ENCODE results near the gene BEND5. TPM values are rescaled to one million over a fixed set of nuclear protein-coding genes. Genes with fewer than 3 reads are reported as not detected.

The BEND5 gene
- total RNA-seq, 1 donor from 2014 or later = 10.6 TPM

DNA sequence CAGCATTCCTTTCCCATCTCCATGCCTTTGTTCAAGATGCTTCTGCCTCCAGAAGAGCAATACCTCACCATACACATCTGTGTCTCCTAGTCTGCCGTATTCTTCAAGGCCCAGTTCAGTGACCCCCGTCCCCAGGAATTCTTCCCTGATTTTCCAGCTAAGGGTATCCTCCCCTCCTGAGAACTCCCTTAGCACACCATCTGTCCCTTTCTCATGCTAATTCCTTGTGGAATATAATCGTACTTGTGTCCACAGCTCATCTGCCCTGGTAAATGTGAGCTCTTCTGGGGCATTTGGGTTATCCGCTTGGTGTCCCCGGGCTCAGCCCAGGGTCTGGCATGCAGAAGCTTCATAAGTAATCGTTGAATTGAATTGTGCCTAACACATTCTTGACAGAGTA, 40.9 kb downstream of the BEND5 start:
- H3K4me3 Mint-ChIP-seq = no peak overlapping the region
- no peak overlapping the region for H3K27ac Mint-ChIP-seq
- no peaks in the 10 kb centered on the region for H3K9me3 Mint-ChIP-seq
- H3K36me3 Mint-ChIP-seq = peaks cover 19% of the 10 kb centered on the region
- no peak for DNase-seq (ENCODE audit: extremely low spot score, unreplicated experiment)
- TF ChIP-seq, protein P1, sequence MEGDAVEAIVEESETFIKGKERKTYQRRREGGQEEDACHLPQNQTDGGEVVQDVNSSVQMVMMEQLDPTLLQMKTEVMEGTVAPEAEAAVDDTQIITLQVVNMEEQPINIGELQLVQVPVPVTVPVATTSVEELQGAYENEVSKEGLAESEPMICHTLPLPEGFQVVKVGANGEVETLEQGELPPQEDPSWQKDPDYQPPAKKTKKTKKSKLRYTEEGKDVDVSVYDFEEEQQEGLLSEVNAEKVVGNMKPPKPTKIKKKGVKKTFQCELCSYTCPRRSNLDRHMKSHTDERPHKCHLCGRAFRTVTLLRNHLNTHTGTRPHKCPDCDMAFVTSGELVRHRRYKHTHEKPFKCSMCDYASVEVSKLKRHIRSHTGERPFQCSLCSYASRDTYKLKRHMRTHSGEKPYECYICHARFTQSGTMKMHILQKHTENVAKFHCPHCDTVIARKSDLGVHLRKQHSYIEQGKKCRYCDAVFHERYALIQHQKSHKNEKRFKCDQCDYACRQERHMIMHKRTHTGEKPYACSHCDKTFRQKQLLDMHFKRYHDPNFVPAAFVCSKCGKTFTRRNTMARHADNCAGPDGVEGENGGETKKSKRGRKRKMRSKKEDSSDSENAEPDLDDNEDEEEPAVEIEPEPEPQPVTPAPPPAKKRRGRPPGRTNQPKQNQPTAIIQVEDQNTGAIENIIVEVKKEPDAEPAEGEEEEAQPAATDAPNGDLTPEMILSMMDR (conservative IDR thresholded peaks at IDR 0.05) = no peak
- H3K27me3 Mint-ChIP-seq = no peaks in the 10 kb centered on the region
- H3K4me1 Mint-ChIP-seq (ENCODE audit: unreplicated experiment) = no peaks in the 10 kb centered on the region

DNA sequence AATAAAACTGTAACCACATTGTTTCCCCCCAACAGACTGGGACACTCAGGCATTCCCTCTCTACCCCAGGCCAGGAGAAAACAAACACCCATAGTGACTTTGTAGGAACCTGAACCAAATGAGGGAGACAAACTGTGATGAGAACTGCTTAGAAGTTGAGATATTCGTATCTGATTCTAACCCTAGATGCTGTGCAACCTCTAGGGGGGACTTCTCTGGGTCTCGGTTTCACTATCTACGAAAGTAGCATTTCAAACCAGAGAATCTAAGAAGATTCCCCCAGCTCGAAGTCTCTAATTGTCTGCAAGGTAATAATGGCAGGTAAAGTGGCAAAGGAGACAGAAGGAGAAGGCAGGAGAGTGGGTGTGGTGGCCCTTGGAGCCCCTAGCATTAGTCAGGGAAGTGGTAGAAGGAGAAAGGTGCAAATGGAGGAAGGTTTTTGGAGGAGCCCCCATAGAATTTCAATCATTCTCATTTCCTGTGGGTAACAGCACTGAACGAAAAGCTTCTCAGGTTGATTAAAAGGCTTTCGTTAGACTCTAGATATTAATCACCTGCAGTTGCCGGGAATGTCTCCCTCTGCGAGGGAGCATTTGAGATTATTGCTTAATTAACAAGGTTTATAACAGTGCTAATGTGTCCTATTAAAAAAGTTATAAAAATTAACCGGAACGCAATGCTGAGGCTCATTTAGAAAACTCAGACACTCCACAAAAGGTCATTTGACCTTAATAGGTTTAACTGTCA, 46.4 kb downstream of the BEND5 start:
- Mint-ChIP-seq H3K27ac (no peak overlapping the region), H3K36me3 (peaks cover 15% of the 10 kb centered on the region), H3K27me3 (no peaks in the 10 kb centered on the region)

DNA sequence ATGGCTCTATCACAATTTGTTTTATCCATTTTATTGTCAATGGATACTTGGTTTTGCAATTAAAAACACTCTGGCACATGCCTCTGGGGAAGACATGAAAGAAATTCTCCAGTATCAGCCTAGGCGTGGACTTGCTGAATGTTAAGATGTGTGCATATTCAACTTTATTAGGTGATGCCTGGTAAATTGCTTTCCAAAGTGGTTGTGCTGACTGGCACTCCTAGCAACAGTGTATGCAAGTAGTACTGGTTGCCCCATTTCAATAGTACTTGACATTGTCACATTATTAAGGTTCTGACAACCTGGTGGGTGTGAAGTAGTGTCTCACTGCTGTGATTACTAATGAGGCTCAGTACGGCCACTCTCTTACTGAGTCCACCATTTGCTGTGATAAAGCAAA, 48.1 kb downstream of the BEND5 start:
- Mint-ChIP-seq H3K27ac (no peak overlapping the region), H3K27me3 (no peaks in the 10 kb centered on the region), H3K4me1 (ENCODE audit: unreplicated experiment) (no peaks in the 10 kb centered on the region), H3K4me3 (no peak overlapping the region), H3K36me3 (peaks cover 4% of the 10 kb centered on the region), H3K9me3 (no peaks in the 10 kb centered on the region)
- no peak for DNase-seq (ENCODE audit: extremely low spot score, unreplicated experiment)
- TF ChIP-seq, protein P1 (conservative IDR thresholded peaks at IDR 0.05) = no peak

More for the DNA sequence above, 46.4 kb downstream of the BEND5 start:
- Mint-ChIP-seq H3K9me3 (no peaks in the 10 kb centered on the region), H3K4me3 (no peak overlapping the region), H3K4me1 (ENCODE audit: unreplicated experiment) (no peaks in the 10 kb centered on the region)
- TF ChIP-seq, protein P1 (conservative IDR thresholded peaks at IDR 0.05) = no peak
- no peak for DNase-seq (ENCODE audit: extremely low spot score, unreplicated experiment)

DNA sequence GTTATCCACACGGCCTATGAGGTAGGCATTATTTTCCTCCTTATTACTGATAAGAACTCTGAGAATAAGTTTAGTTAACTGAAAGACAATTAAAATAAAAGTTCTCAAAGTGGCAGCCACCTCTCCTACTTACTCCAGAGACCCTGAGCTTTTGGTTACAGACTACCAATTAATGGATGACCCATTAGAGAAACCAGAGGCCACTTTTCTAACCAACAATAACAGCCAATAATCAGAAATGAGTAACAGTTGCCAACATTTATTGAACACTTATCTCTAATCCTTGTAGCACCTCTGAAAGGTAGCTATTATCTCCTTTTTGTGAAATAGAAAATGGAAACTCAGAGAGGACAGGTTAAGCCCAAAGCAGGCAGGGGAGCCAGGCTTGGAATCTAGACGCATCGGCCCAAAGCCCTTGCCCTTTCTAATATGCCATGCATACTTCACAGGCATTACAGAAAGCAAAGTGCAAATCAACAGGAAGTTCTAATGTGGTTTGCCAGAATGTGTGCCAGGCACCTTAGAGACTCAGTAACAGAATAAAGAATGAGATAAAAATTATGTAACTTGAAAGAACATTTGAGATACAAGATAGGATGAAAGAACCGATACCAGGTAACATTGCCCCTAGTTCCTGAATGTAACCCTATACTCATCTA, 50.0 kb downstream of the BEND5 start:
- Mint-ChIP-seq H3K4me1 (ENCODE audit: unreplicated experiment) (no peaks in the 10 kb centered on the region), H3K36me3 (peaks cover 4% of the 10 kb centered on the region), H3K4me3 (no peak overlapping the region), H3K9me3 (no peaks in the 10 kb centered on the region), H3K27me3 (no peaks in the 10 kb centered on the region), H3K27ac (no peak overlapping the region)
- no peak for DNase-seq (ENCODE audit: extremely low spot score, unreplicated experiment)
- TF ChIP-seq, protein P1 (conservative IDR thresholded peaks at IDR 0.05) = no peak

DNA sequence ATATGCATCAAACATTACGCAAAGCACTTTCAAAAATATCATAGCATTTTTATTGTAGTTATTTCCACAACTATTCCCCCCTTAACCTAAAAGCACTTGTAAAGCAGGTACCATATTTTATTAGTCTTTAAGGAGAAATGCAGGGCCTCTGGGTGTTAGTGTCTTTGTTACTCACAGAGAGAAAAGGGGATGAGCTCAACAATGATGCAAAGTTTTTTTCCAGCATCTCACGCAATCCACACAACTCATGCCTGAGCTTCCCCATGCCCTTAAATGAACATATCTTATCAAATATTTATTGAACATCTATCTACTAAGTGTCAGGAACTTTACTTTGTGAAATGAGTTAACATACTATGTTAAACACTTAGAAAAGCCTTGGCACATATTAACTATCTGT, 50.6 kb downstream of the BEND5 start:
- Mint-ChIP-seq H3K27ac (no peak overlapping the region), H3K4me1 (ENCODE audit: unreplicated experiment) (no peaks in the 10 kb centered on the region), H3K27me3 (no peaks in the 10 kb centered on the region), H3K36me3 (peaks cover 4% of the 10 kb centered on the region), H3K4me3 (no peak overlapping the region), H3K9me3 (no peaks in the 10 kb centered on the region)
- TF ChIP-seq, protein P1 (conservative IDR thresholded peaks at IDR 0.05) = no peak
- no peak for DNase-seq (ENCODE audit: extremely low spot score, unreplicated experiment)

Measured in type B pancreatic cell (in vitro differentiated cells).